GM12878 (cell line): ENCODE data around the gene VSIG8.

ENCODE experiments used
- CREM ChIP-seq: IDR thresholded peaks from 2 replicates; pipeline ENCODE4 v1.6.1; 2014; ENCODE audit warnings: antibody characterized with exemption, low read depth
- EZH2 ChIP-seq: IDR thresholded peaks from 2 replicates; pipeline ENCODE4 v1.6.1; 2012; ENCODE audit warnings: low read depth, mild to moderate bottlenecking, control low read depth, inconsistent platforms, low read length, borderline replicate concordance; ENCODE audit not compliant: control insufficient read depth
- NR2C2 ChIP-seq: IDR thresholded peaks from 2 replicates; pipeline ENCODE4 v1.6.1; 2011; ENCODE audit warnings: borderline replicate concordance, low read depth; ENCODE audit not compliant: control insufficient read depth, insufficient read length
- NRF1 ChIP-seq: conservative IDR thresholded peaks from 2 replicates; pipeline ENCODE4 v1.6.1; 2011; ENCODE audit warnings: mild to moderate bottlenecking, low read depth, low read length, improper control_type of control experiment
- PBX3 ChIP-seq: IDR thresholded peaks from 2 replicates; pipeline ENCODE4 v1.6.1; 2011; ENCODE audit warnings: mild to moderate bottlenecking, low read depth, low read length, moderate library complexity; ENCODE audit not compliant: insufficient replicate concordance
- POU2F2 ChIP-seq: IDR thresholded peaks from 3 replicates; pipeline ENCODE4 v1.6.1; 2011; ENCODE audit warnings: low read depth, mild to moderate bottlenecking, low read length, borderline replicate concordance
- SIN3A ChIP-seq: IDR thresholded peaks from 2 replicates; pipeline ENCODE4 v1.6.1; 2012; ENCODE audit warnings: low read depth, low read length, improper control_type of control experiment
- SUZ12 ChIP-seq: fragments of 200-600 bp; sonication (generic); IDR thresholded peaks from one replicate; pipeline ENCODE4 v1.6.1; 2018; ENCODE audit warnings: antibody characterized with exemption, mild to moderate bottlenecking; ENCODE audit not compliant: unreplicated experiment
- TF ChIP-seq, protein P1 (sequence below): fragments of 450-650 bp; formaldehyde crosslinking; IDR thresholded peaks from 2 replicates; pipeline ENCODE4 v1.4.0; 2020; ENCODE audit warnings: mild to moderate bottlenecking, moderate library complexity
- TF ChIP-seq, protein P2 (sequence below): IDR thresholded peaks from 2 replicates; pipeline ENCODE4 v1.6.1; 2012; ENCODE audit warnings: improper control_type of control experiment, low read depth, low read length; ENCODE audit not compliant: insufficient replicate concordance
- TF ChIP-seq, protein P3 (sequence below): IDR thresholded peaks from 2 replicates; pipeline ENCODE4 v1.6.1; 2011; ENCODE audit warnings: low read depth, mild to moderate bottlenecking, low read length, moderate library complexity, borderline replicate concordance; ENCODE audit errors: extremely low read depth
- TF ChIP-seq, protein P4 (sequence below): IDR thresholded peaks from 2 replicates; pipeline ENCODE4 v1.6.1; 2011; ENCODE audit warnings: borderline replicate concordance, low read depth, mild to moderate bottlenecking, moderate library complexity, mixed read lengths, low read length; ENCODE audit not compliant: insufficient read depth; ENCODE audit errors: extremely low read length
- TF ChIP-seq, protein P5 (sequence below), 3 experiments: IDR thresholded peaks in 2 of 3; conservative IDR thresholded peaks in 1 of 3; 2 replicates each; pipeline ENCODE4 v1.5.1; 2011; ENCODE audit warnings: low read depth in 3 of 3, low read length in 3 of 3, mild to moderate bottlenecking in 3 of 3, control low read depth in 2 of 3, moderate library complexity in 2 of 3, inconsistent platforms in 1 of 3, mixed read lengths in 1 of 3; ENCODE audit not compliant: control insufficient read depth in 2 of 3, insufficient read depth in 1 of 3; ENCODE audit errors: extremely low read depth in 1 of 3

DNA sequence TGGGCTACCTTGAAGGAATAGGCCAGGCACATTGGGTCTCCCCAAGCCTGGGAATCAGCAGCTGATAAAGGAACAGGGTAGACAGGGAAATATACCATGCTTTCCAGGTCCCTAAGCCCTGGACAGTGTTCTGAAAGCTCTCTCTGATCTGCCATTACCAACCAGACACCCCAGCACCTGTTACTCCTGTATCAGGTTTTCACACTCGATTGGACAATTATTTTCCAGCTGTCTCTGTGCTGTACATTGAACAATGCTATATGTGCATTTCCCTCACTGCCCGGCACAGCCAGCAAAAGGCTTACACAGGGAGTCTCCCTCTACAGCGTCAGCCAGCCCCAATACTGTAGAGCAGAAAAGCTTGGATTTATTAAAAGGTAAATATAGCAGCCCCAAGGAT, 32.8 kb upstream of the VSIG8 start:
- TF ChIP-seq, protein P1, sequence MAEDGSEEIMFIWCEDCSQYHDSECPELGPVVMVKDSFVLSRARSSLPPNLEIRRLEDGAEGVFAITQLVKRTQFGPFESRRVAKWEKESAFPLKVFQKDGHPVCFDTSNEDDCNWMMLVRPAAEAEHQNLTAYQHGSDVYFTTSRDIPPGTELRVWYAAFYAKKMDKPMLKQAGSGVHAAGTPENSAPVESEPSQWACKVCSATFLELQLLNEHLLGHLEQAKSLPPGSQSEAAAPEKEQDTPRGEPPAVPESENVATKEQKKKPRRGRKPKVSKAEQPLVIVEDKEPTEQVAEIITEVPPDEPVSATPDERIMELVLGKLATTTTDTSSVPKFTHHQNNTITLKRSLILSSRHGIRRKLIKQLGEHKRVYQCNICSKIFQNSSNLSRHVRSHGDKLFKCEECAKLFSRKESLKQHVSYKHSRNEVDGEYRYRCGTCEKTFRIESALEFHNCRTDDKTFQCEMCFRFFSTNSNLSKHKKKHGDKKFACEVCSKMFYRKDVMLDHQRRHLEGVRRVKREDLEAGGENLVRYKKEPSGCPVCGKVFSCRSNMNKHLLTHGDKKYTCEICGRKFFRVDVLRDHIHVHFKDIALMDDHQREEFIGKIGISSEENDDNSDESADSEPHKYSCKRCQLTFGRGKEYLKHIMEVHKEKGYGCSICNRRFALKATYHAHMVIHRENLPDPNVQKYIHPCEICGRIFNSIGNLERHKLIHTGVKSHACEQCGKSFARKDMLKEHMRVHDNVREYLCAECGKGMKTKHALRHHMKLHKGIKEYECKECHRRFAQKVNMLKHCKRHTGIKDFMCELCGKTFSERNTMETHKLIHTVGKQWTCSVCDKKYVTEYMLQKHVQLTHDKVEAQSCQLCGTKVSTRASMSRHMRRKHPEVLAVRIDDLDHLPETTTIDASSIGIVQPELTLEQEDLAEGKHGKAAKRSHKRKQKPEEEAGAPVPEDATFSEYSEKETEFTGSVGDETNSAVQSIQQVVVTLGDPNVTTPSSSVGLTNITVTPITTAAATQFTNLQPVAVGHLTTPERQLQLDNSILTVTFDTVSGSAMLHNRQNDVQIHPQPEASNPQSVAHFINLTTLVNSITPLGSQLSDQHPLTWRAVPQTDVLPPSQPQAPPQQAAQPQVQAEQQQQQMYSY, result no peak
- TF ChIP-seq, protein P2, sequence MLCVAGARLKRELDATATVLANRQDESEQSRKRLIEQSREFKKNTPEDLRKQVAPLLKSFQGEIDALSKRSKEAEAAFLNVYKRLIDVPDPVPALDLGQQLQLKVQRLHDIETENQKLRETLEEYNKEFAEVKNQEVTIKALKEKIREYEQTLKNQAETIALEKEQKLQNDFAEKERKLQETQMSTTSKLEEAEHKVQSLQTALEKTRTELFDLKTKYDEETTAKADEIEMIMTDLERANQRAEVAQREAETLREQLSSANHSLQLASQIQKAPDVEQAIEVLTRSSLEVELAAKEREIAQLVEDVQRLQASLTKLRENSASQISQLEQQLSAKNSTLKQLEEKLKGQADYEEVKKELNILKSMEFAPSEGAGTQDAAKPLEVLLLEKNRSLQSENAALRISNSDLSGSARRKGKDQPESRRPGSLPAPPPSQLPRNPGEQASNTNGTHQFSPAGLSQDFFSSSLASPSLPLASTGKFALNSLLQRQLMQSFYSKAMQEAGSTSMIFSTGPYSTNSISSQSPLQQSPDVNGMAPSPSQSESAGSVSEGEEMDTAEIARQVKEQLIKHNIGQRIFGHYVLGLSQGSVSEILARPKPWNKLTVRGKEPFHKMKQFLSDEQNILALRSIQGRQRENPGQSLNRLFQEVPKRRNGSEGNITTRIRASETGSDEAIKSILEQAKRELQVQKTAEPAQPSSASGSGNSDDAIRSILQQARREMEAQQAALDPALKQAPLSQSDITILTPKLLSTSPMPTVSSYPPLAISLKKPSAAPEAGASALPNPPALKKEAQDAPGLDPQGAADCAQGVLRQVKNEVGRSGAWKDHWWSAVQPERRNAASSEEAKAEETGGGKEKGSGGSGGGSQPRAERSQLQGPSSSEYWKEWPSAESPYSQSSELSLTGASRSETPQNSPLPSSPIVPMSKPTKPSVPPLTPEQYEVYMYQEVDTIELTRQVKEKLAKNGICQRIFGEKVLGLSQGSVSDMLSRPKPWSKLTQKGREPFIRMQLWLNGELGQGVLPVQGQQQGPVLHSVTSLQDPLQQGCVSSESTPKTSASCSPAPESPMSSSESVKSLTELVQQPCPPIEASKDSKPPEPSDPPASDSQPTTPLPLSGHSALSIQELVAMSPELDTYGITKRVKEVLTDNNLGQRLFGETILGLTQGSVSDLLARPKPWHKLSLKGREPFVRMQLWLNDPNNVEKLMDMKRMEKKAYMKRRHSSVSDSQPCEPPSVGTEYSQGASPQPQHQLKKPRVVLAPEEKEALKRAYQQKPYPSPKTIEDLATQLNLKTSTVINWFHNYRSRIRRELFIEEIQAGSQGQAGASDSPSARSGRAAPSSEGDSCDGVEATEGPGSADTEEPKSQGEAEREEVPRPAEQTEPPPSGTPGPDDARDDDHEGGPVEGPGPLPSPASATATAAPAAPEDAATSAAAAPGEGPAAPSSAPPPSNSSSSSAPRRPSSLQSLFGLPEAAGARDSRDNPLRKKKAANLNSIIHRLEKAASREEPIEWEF, result no peak
- TF ChIP-seq, protein P3, sequence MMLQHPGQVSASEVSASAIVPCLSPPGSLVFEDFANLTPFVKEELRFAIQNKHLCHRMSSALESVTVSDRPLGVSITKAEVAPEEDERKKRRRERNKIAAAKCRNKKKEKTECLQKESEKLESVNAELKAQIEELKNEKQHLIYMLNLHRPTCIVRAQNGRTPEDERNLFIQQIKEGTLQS, result no peak
- TF ChIP-seq EZH2 (no peak), NRF1 (no peak), PBX3 (no peak), NR2C2 (no peak), SIN3A (no peak), CREM (no peak), POU2F2 (no peak), SUZ12 (no peak)
- TF ChIP-seq, protein P4, sequence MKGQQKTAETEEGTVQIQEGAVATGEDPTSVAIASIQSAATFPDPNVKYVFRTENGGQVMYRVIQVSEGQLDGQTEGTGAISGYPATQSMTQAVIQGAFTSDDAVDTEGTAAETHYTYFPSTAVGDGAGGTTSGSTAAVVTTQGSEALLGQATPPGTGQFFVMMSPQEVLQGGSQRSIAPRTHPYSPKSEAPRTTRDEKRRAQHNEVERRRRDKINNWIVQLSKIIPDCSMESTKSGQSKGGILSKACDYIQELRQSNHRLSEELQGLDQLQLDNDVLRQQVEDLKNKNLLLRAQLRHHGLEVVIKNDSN, result no peak
- TF ChIP-seq, protein P5, sequence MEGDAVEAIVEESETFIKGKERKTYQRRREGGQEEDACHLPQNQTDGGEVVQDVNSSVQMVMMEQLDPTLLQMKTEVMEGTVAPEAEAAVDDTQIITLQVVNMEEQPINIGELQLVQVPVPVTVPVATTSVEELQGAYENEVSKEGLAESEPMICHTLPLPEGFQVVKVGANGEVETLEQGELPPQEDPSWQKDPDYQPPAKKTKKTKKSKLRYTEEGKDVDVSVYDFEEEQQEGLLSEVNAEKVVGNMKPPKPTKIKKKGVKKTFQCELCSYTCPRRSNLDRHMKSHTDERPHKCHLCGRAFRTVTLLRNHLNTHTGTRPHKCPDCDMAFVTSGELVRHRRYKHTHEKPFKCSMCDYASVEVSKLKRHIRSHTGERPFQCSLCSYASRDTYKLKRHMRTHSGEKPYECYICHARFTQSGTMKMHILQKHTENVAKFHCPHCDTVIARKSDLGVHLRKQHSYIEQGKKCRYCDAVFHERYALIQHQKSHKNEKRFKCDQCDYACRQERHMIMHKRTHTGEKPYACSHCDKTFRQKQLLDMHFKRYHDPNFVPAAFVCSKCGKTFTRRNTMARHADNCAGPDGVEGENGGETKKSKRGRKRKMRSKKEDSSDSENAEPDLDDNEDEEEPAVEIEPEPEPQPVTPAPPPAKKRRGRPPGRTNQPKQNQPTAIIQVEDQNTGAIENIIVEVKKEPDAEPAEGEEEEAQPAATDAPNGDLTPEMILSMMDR (IDR thresholded peaks at IDR 0.05 in 2 of 3, conservative IDR thresholded peaks at IDR 0.05 in 1 of 3; ENCODE audit: control insufficient read depth in 2 of 3, extremely low read depth in 1 of 3, insufficient read depth in 1 of 3, low read depth in 3 of 3, low read length in 3 of 3), result no peak
